GM12878 (cell line): Measurements from ENCODE around the gene C1RL. TPM values are rescaled to one million over a fixed set of nuclear protein-coding genes. Genes with fewer than 3 reads are reported as not detected.
A peak's percentile ranks its signal among the peaks of the same experiment; 100 is the strongest.

Experiments used
- ATAC-seq: fragments of 200-7000 bp; cut with Tn5 transposase; 3 replicates; pipeline ENCODE4 v1.9.1; 2020; ENCODE audit warnings: mild to moderate bottlenecking, moderate library complexity
- BruUV-seq: library from RNA; stranded (reverse); fragments of 400-500 nt; replicated peaks from 2 replicates; lab custom pipeline; 2021; lab: Mats Ljungman, UMichigan
- CTCF ChIA-PET: fragments of 300-600 bp; sonication (Branson Sonifier 250); formaldehyde crosslinking; extraction: SDS; loops from one replicate; lab custom pipeline; 2021; ENCODE audit warnings: inconsistent platforms; lab: Yijun Ruan, JAX
- POLR2A ChIA-PET: fragments of 350-600 bp; formaldehyde crosslinking; extraction: SDS; loops from one replicate; lab custom pipeline; 2021; ENCODE audit warnings: inconsistent platforms; lab: Charles Lee
- RAD21 ChIA-PET: fragments of 300-600 bp; sonication (Branson Sonifier 250); formaldehyde crosslinking; loops from one replicate; lab custom pipeline; 2023; ENCODE audit warnings: antibody characterized with exemption; ENCODE audit not compliant: unreplicated experiment; lab: Charles Lee
- SMC1A ChIA-PET: fragments of 300-600 bp; sonication (Branson Sonifier 250); formaldehyde crosslinking; loops from one replicate; lab custom pipeline; 2023; ENCODE audit not compliant: unreplicated experiment, uncharacterized antibody; lab: Charles Lee
- DNase-seq: peaks from one replicate; pipeline ENCODE4 v3.0.0-alpha.2; 2011; ENCODE audit warnings: low read depth, low spot score
- FAIRE-seq: peaks from 3 replicates; lab custom pipeline; 2011; peaks lifted over from hg19 to GRCh38; lab: Jason Lieb, UNC
- H2AFZ ChIP-seq: 2 replicates; pipeline ENCODE4 v1.6.0; 2011; ENCODE audit warnings: low read depth, low read length, control low read depth; ENCODE audit not compliant: control insufficient read depth
- H3K27ac ChIP-seq: 2 replicates; pipeline ENCODE4 v1.5.1; 2011; ENCODE audit warnings: control low read depth; ENCODE audit not compliant: control insufficient read depth, insufficient read depth
- H3K27me3 ChIP-seq, 2 experiments: replicated peaks in 1 of 2; 2 replicates each; pipeline versions ENCODE4 v1.6.0 to v1.6.1; 2011; ENCODE audit warnings: low read length in 1 of 2; ENCODE audit not compliant: control insufficient read depth in 2 of 2, insufficient read depth in 2 of 2
- H3K36me3 ChIP-seq, 2 experiments: 2 replicates each; pipeline ENCODE4 v1.5.1; 2011; ENCODE audit warnings: low read length in 1 of 2; ENCODE audit not compliant: control insufficient read depth in 2 of 2, insufficient read depth in 2 of 2
- H3K4me1 ChIP-seq: 2 replicates; pipeline ENCODE4 v1.6.1; 2011; ENCODE audit warnings: mild to moderate bottlenecking, low read length, moderate library complexity, mixed read lengths; ENCODE audit not compliant: control insufficient read depth, insufficient read depth
- H3K4me2 ChIP-seq: 2 replicates; pipeline ENCODE4 v1.6.0; 2011; ENCODE audit warnings: control low read depth; ENCODE audit not compliant: control insufficient read depth, insufficient read depth
- H3K4me3 ChIP-seq: fragments of 200-600 bp; sonication (generic); 2 replicates; pipeline ENCODE4 v1.5.1; 2016
- H3K79me2 ChIP-seq: 2 replicates; pipeline ENCODE4 v1.6.0; 2011; ENCODE audit warnings: low read length; ENCODE audit not compliant: control insufficient read depth, insufficient read depth
- H3K9ac ChIP-seq: 2 replicates; pipeline ENCODE4 v1.8.0; 2011; ENCODE audit warnings: low read length, control low read depth, mixed read lengths; ENCODE audit not compliant: control insufficient read depth, insufficient read depth
- H3K9me3 ChIP-seq: replicated peaks from 3 replicates; pipeline ENCODE4 v1.5.1; 2011; ENCODE audit warnings: mild to moderate bottlenecking, low read length; ENCODE audit not compliant: control insufficient read depth, insufficient read depth
- H4K20me1 ChIP-seq: 2 replicates; pipeline ENCODE4 v1.6.0; 2011; ENCODE audit not compliant: control insufficient read depth, insufficient read depth
- MEF2B ChIP-seq: fragments of 450-650 bp; IDR thresholded peaks from 2 replicates; pipeline ENCODE4 v1.6.1; 2018; ENCODE audit warnings: mild to moderate bottlenecking, moderate library complexity; ENCODE audit not compliant: partially characterized antibody, poor library complexity, severe bottlenecking
- MTA2 ChIP-seq: fragments of 450-650 bp; IDR thresholded peaks from 2 replicates; pipeline ENCODE4 v1.6.1; 2016; ENCODE audit warnings: low read depth, mild to moderate bottlenecking, moderate library complexity
- NBN ChIP-seq: fragments of 450-650 bp; IDR thresholded peaks from 2 replicates; pipeline ENCODE4 v1.6.1; 2016
- RUNX3 ChIP-seq: IDR thresholded peaks from 2 replicates; pipeline ENCODE4 v1.6.1; 2012; ENCODE audit warnings: low read length, inconsistent platforms
- STAT1 ChIP-seq: fragments of 450-650 bp; conservative IDR thresholded peaks from 2 replicates; pipeline ENCODE4 v1.6.1; 2014; ENCODE audit warnings: antibody characterized with exemption, mild to moderate bottlenecking
- WGBS: methylation state at CpG from one replicate; pipeline ENCODE4 v1.1.6; 2016; ENCODE audit warnings: low lambda C conversion rate; ENCODE audit not compliant: insufficient replicate concordance, insufficient coverage; ENCODE audit errors: missing lambda C conversion rate; 5-methylcytosine and 5-hydroxymethylcytosine counted together
- in situ Hi-C: fragments of 300-500 bp; cut with MboI; formaldehyde crosslinking; loops from 9 replicates; pipeline ENCODE4 v1.14.3; 2018; ENCODE audit warnings: mixed read lengths
- intact Hi-C: fragments of 100-400 bp; cut with micrococcal nuclease; formaldehyde crosslinking; loops from one replicate; pipeline ENCODE4 v1.14.2; 2022; ENCODE audit not compliant: unreplicated experiment
- polyA plus RNA-seq, 11 experiments: library from polyadenylated mRNA; depleted of rRNA in 4 of 11; unstranded in 6 of 11; stranded (reverse) in 5 of 11; fragments of >200 nt; fragmentation: Nextera tagmentation in 4 of 11; fragmentation: Illumina TruSeq in 1 of 11; extraction: Ambion mirVana in 4 of 11; extraction: Trizol in 1 of 11; gene quantifications; 1 replicate in 1 of 11; 2 replicates in 10 of 11; pipeline versions ENCODE4 v1.2.1 to v1.2.3, GENCODE V29; 2011 to 2016; ENCODE audit warnings: inconsistent platforms in 2 of 11, missing spikeins in 2 of 11, low read depth in 1 of 11
- total RNA-seq, 4 experiments: library from RNA; depleted of rRNA in 3 of 4; stranded (reverse); fragments of >200 nt in 3 of 4; fragmentation: Illumina TruSeq in 1 of 4; extraction: Trizol in 1 of 4; gene quantifications; 2 replicates each; pipeline versions ENCODE4 v1.2.1 to v1.2.3, GENCODE V29; 2013 to 2021
- TF ChIP-seq, protein P1 (sequence below), 3 experiments: IDR thresholded peaks in 2 of 3; conservative IDR thresholded peaks in 1 of 3; 2 replicates each; pipeline ENCODE4 v1.5.1; 2011; ENCODE audit warnings: low read depth in 3 of 3, low read length in 3 of 3, mild to moderate bottlenecking in 3 of 3, control low read depth in 2 of 3, moderate library complexity in 2 of 3, inconsistent platforms in 1 of 3, mixed read lengths in 1 of 3; ENCODE audit not compliant: control insufficient read depth in 2 of 3, insufficient read depth in 1 of 3; ENCODE audit errors: extremely low read depth in 1 of 3
- TF ChIP-seq, protein P2 (sequence below): fragments of 450-650 bp; formaldehyde crosslinking; IDR thresholded peaks from 2 replicates; pipeline ENCODE4 v1.4.0; 2022; ENCODE audit warnings: mild to moderate bottlenecking, moderate library complexity

The C1RL gene
- total and polyA plus RNA-seq, 10 of the 15 experiments (the other 5 are each of a cell fraction or from before 2014, with no cell fraction given), result 1.3 to 12.8 (median 8.1) TPM

DNA sequence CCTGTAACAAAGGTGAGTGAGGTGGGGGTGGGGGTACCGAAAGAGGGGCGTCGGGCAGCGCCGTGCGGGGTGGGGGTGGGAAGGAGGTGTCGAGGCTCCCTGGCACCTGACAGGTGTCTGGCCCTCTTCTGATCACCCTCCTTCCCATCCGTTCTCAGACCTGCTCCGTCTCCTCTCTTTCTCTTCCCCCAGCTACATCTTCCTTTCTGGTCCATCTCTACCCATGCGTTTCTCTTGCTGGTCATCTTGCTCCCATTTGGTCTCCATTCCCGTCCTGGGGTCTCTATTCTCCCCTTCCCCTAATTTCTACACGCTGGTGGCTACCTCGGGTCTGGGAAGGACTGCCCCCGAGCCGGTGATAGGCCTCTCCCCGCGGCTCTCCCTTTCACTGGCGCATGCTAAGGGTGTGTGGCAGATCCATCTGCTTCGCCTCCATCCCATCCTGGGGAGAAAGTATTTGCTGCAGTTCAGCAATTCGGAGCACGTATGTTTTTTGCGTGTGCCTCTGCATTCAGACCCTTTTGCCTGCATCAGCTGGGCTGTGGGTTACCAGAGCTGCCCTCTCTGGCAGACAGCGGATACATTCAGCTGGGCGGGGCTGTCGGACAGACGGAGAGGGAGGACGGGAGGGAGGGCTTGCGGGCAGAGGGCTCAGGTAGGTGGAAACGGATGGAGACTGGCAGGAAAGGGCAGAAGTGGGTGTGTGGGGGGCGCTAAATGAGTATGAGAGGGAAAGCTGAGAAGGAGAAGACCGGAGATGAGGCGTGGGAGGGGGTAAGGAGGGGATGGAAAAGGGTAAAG is 21.9 kb upstream of the C1RL start:
- TF ChIP-seq MEF2B (no peak), NBN (0 out of 2 replicates have a peak, but pooled peaks have one; percentile 48), RUNX3 (peak; percentile 14; the same call in 1 of the 2 replicates), MTA2 (peak; percentile 29), STAT1 (no peak)
- TF ChIP-seq, protein P1, sequence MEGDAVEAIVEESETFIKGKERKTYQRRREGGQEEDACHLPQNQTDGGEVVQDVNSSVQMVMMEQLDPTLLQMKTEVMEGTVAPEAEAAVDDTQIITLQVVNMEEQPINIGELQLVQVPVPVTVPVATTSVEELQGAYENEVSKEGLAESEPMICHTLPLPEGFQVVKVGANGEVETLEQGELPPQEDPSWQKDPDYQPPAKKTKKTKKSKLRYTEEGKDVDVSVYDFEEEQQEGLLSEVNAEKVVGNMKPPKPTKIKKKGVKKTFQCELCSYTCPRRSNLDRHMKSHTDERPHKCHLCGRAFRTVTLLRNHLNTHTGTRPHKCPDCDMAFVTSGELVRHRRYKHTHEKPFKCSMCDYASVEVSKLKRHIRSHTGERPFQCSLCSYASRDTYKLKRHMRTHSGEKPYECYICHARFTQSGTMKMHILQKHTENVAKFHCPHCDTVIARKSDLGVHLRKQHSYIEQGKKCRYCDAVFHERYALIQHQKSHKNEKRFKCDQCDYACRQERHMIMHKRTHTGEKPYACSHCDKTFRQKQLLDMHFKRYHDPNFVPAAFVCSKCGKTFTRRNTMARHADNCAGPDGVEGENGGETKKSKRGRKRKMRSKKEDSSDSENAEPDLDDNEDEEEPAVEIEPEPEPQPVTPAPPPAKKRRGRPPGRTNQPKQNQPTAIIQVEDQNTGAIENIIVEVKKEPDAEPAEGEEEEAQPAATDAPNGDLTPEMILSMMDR (IDR thresholded peaks at IDR 0.05 in 2 of 3, conservative IDR thresholded peaks at IDR 0.05 in 1 of 3; ENCODE audit: control insufficient read depth in 2 of 3, extremely low read depth in 1 of 3, insufficient read depth in 1 of 3, low read depth in 3 of 3, low read length in 3 of 3), result peak in 1 of 3 experiments; percentile 13; a peak in 1 of 6 replicates
- TF ChIP-seq, protein P2, sequence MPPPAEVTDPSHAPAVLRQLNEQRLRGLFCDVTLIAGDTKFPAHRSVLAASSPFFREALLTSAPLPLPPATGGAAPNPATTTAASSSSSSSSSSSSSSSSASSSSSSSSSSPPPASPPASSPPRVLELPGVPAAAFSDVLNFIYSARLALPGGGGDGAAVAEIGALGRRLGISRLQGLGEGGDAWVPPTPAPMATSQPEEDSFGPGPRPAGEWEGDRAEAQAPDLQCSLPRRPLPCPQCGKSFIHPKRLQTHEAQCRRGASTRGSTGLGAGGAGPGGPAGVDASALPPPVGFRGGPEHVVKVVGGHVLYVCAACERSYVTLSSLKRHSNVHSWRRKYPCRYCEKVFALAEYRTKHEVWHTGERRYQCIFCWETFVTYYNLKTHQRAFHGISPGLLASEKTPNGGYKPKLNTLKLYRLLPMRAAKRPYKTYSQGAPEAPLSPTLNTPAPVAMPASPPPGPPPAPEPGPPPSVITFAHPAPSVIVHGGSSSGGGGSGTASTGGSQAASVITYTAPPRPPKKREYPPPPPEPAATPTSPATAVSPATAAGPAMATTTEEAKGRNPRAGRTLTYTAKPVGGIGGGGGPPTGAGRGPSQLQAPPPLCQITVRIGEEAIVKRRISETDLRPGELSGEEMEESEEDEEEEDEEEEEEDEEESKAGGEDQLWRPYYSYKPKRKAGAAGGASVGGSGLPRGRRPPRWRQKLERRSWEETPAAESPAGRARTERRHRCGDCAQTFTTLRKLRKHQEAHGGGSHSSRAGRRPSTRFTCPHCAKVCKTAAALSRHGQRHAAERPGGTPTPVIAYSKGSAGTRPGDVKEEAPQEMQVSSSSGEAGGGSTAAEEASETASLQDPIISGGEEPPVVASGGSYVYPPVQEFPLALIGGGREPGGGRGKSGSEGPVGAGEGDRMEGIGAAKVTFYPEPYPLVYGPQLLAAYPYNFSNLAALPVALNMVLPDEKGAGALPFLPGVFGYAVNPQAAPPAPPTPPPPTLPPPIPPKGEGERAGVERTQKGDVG (CRISPR knock-in tag), result no peak
- no peaks in the 10 kb centered on the region for H3K27me3 ChIP-seq
- RAD21 ChIA-PET, result interaction anchor here (1.0 to 1.2 kb wide), 2 partner anchors 18 to 24 kb away, joined by 3 read pairs; no protein-coding TSS in a partner anchor
- POLR2A ChIA-PET, result interaction anchor here (0.6 to 0.7 kb wide), 2 partner anchors 11 to 705 kb away, joined by 3 read pairs; no protein-coding TSS in a partner anchor
- H3K4me3 ChIP-seq, result peak overlapping the region; percentile 85
- H3K36me3 ChIP-seq, result peaks cover 0 to 5% of the 10 kb centered on the region in 2 experiments; a peak in 3 of 4 replicates
- FAIRE-seq, result peak; percentile 13
- BruUV-seq, result no TSS peak
- SMC1A ChIA-PET, result interaction anchor here (0.9 to 1.1 kb wide), 2 partner anchors 10 to 18 kb away, joined by 3 read pairs; no protein-coding TSS in a partner anchor
- peaks cover 13% of the 10 kb centered on the region for H3K4me1 ChIP-seq
- H3K4me2 ChIP-seq, result peak overlapping the region; percentile 62
- H3K9me3 ChIP-seq, result no peaks in the 10 kb centered on the region
- peak overlapping the region; percentile 72; the same call in 1 of the 2 replicates for H3K9ac ChIP-seq
- CTCF ChIA-PET, result interaction anchor here (0.6 to 1.8 kb wide), 6 partner anchors 10 to 113 kb away, joined by 3 to 8 read pairs (median 4); partner anchors contain the start of gene LPCAT3
- no peaks in the 10 kb centered on the region for H4K20me1 ChIP-seq
- intact Hi-C loops, result no loop called here
- peak; percentile 79 for ATAC-seq
- peak overlapping the region; percentile 31; the same call in 1 of the 2 replicates for H2AFZ ChIP-seq
- H3K27ac ChIP-seq, result no peak overlapping the region
- no peaks in the 10 kb centered on the region for H3K79me2 ChIP-seq
- in situ Hi-C loops, result no loop called here
- WGBS, result 2% methylated on average over 31 of the region's 32 CpGs
- DNase-seq, result no peak
